Measurements from ENCODE around the gene RACK1. TPM values are rescaled to one million over a fixed set of nuclear protein-coding genes. Genes with fewer than 3 reads are reported as not detected.

The RACK1 gene
- polyA plus RNA-seq, 1 of the 3 experiments (the other 2 are of a cell fraction), result 4,715 TPM

- H3F3A ChIP-seq (replicated peaks; ENCODE audit: insufficient read depth), result peaks cover 5% of the 10 kb centered on the region
- WGBS (ENCODE audit: low lambda C conversion rate), result 71% methylated on average over 9 of the region's 9 CpGs
- no peaks in the 10 kb centered on the region for H3K36me3 ChIP-seq (replicated peaks in 1 of 2; ENCODE audit: control insufficient read depth in 1 of 2, insufficient read depth in 2 of 2, low read length in 1 of 2)
- no peak for DNase-seq
- H3K27ac ChIP-seq (ENCODE audit: low read depth in 2 of 2, low read length in 1 of 2), result no peak overlapping the region
- CTCF ChIA-PET, result interaction anchor here (0.9 to 1.7 kb wide), 4 partner anchors 9 to 31 kb away, joined by 3 to 5 read pairs (median 4); no protein-coding TSS in a partner anchor
- peaks cover 0 to 11% of the 10 kb centered on the region in 2 experiments; a peak in 1 of 4 replicates for H3K4me1 ChIP-seq (ENCODE audit: control insufficient read depth in 1 of 2, insufficient read depth in 2 of 2, low read depth in 1 of 2, low read length in 1 of 2)
- no peaks in the 10 kb centered on the region for H3K9me2 ChIP-seq
- no peaks in the 10 kb centered on the region for H4K20me1 ChIP-seq (ENCODE audit: insufficient read depth)
- no peak overlapping the region for H2AFZ ChIP-seq (ENCODE audit: low read depth)
- H3K79me2 ChIP-seq (ENCODE audit: insufficient read depth), result no peaks in the 10 kb centered on the region
- no peaks in the 10 kb centered on the region for H3K9me3 ChIP-seq
- TF ChIP-seq CHD2 (IDR thresholded peaks at IDR 0.05; ENCODE audit: low read length, partially characterized antibody) (no peak), EP300 (IDR thresholded peaks at IDR 0.05; ENCODE audit: borderline replicate concordance in 1 of 2, low read depth in 1 of 2, low read length in 1 of 2) (no peak), FOXJ3 (CRISPR knock-in tag; IDR thresholded peaks at IDR 0.05) (no peak)
- POLR2A ChIA-PET, result no interaction called here
- no peak overlapping the region for H3K4me2 ChIP-seq
- H3K9ac ChIP-seq, result no peak overlapping the region
- no peak overlapping the region for H3K4me3 ChIP-seq (ENCODE audit: low read depth in 2 of 2, low read length in 1 of 2)
- no peaks in the 10 kb centered on the region for H3K27me3 ChIP-seq (ENCODE audit: insufficient read depth)
These were observed 44.7 kb downstream of the RACK1 start for GRCh38 chr5:181198905-181199519.

- Histone ChIP-seq H2AFZ (ENCODE audit: low read depth) (no peak overlapping the region), H3K27me3 (ENCODE audit: insufficient read depth) (no peaks in the 10 kb centered on the region), H3K9me3 (no peaks in the 10 kb centered on the region), H3K9me2 (no peaks in the 10 kb centered on the region), H4K20me1 (ENCODE audit: insufficient read depth) (no peaks in the 10 kb centered on the region), H3K79me2 (ENCODE audit: insufficient read depth) (no peaks in the 10 kb centered on the region), H3K36me3 (replicated peaks in 1 of 2; ENCODE audit: control insufficient read depth in 1 of 2, insufficient read depth in 2 of 2, low read length in 1 of 2) (no peaks in the 10 kb centered on the region), H3K4me3 (ENCODE audit: low read depth in 2 of 2, low read length in 1 of 2) (no peak overlapping the region), H3K27ac (ENCODE audit: low read depth in 2 of 2, low read length in 1 of 2) (no peak overlapping the region), H3K4me2 (no peak overlapping the region), H3K4me1 (ENCODE audit: control insufficient read depth in 1 of 2, insufficient read depth in 2 of 2, low read depth in 1 of 2, low read length in 1 of 2) (peaks cover 0 to 9% of the 10 kb centered on the region in 2 experiments; a peak in 1 of 4 replicates), H3K9ac (no peak overlapping the region), H3F3A (replicated peaks; ENCODE audit: insufficient read depth) (peaks cover 5% of the 10 kb centered on the region)
- TF ChIP-seq REST (IDR thresholded peaks at IDR 0.05; ENCODE audit: low read depth, low read length), result no peak
- WGBS (ENCODE audit: low lambda C conversion rate), result 79% methylated on average over 12 of the region's 12 CpGs
- ChIA-PET POLR2A (no interaction called here), CTCF (interaction anchor here (0.8 to 1.7 kb wide), 3 partner anchors 8 to 30 kb away, joined by 3 to 5 read pairs (median 4); no protein-coding TSS in a partner anchor)
- DNase-seq, result no peak
These were observed 45.5 kb downstream of the RACK1 start for GRCh38 chr5:181198106-181198685.
